DOHH2 (cell line): ENCODE measurements around the gene TMEM208.

Source experiments
- CTCF ChIP-seq: fragments of 200-600 bp; sonication (generic); IDR thresholded peaks from one replicate; pipeline ENCODE4 v1.5.1; 2014; ENCODE audit warnings: antibody characterized with exemption, mild to moderate bottlenecking, low read depth, low read length; ENCODE audit not compliant: poor library complexity, severe bottlenecking
- EZH2phosphoT487 ChIP-seq: fragments of 200-600 bp; sonication (generic); IDR thresholded peaks from 2 replicates; pipeline ENCODE4 v1.6.1; 2017; ENCODE audit warnings: borderline replicate concordance, mild to moderate bottlenecking, antibody characterized with exemption, low read length, moderate library complexity, mixed read lengths

DNA sequence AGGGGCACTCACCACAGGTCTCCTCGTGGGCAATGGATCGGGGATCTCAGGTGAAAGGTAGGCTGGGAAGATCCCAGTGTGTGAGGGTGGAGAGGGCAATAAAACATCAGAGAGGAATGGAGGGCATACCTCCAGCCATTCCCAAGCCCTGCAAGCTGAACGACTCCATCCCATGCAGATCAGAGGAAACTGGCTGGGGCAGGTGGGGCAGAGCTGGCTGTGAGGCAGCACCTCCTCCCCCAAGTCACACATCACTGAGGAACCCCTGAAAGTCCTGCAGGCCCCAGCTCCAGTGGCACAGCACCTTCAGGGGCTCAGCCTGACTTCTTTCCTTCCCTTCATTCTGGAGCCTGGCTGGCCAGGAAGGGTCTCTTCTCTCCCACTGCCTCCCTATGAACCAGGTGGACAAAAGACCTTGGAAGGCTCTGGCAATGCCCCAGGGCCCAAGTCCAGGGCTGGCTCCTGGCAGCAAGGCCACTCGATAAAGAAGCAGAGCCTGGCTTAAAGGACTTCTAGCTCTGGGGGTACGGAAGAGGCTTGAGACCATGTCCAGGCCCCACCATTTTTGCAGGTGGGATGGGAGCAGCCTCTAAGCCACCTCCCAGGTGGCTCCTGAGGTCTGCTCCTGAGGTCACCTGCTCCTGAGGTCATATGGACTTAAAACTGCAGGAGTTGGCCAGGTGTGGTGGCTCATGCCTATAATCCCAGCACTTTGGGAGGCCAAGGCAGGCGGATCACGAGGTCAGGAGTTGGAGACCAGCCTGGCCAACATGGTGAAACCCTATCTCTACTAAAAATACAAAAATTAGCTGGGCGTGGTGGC lies 13.5 kb upstream of the TMEM208 start:
- no peak for TF ChIP-seq CTCF
- no peak for TF ChIP-seq EZH2phosphoT487
